ENCODE results near the gene MAGI2.
A peak's percentile ranks its signal among the peaks of the same experiment; 100 is the strongest.

The MAGI2 gene

GRCh38 chr7:78124216-78124615, 1329.3 kb downstream of the MAGI2 start:
- DNase-seq = no peak

- no peak for DNase-seq
Measured at GRCh38 chr7:78121888-78122287, 1331.6 kb downstream of the MAGI2 start.

GRCh38 chr7:78118470-78118869, 1335.0 kb downstream of the MAGI2 start:
- no peak for DNase-seq

GRCh38 chr7:78115876-78116275, 1337.6 kb downstream of the MAGI2 start:
- DNase-seq = no peak

GRCh38 chr7:78114993-78115392, 1338.5 kb downstream of the MAGI2 start:
- no peak for DNase-seq

- no peak for DNase-seq
Measured at GRCh38 chr7:78112488-78112887, 1341.0 kb downstream of the MAGI2 start.

GRCh38 chr7:78111386-78111785, 1342.1 kb downstream of the MAGI2 start:
- no peak for DNase-seq

- peak; percentile 37 for DNase-seq
Measured at GRCh38 chr7:78103475-78103874, 1350.0 kb downstream of the MAGI2 start.

- DNase-seq = peak; percentile 47
Measured at GRCh38 chr7:78101076-78101475, 1352.4 kb downstream of the MAGI2 start.

GRCh38 chr7:78099715-78100394, 1353.6 kb downstream of the MAGI2 start:
- DNase-seq = peak; percentile 95

- DNase-seq = peak; percentile 94
Measured at GRCh38 chr7:78095549-78095948, 1357.9 kb downstream of the MAGI2 start.

- no peak for DNase-seq
Measured at GRCh38 chr7:78092331-78092730, 1361.1 kb downstream of the MAGI2 start.

- DNase-seq = no peak
Measured at GRCh38 chr7:78090616-78091015, 1362.9 kb downstream of the MAGI2 start.

- DNase-seq = peak; percentile 70
Measured at GRCh38 chr7:78083476-78084120, 1369.9 kb downstream of the MAGI2 start.

- DNase-seq = no peak
Measured at GRCh38 chr7:78082556-78082955, 1370.9 kb downstream of the MAGI2 start.

- no peak for DNase-seq
Measured at GRCh38 chr7:78081888-78082287, 1371.6 kb downstream of the MAGI2 start.

GRCh38 chr7:78081344-78081743, 1372.1 kb downstream of the MAGI2 start:
- DNase-seq = no peak

GRCh38 chr7:78080811-78081210, 1372.7 kb downstream of the MAGI2 start:
- peak; percentile 48 for DNase-seq

- no peak for DNase-seq
Measured at GRCh38 chr7:78080241-78080640, 1373.2 kb downstream of the MAGI2 start.

GRCh38 chr7:78074713-78075112, 1378.8 kb downstream of the MAGI2 start:
- no peak for DNase-seq

GRCh38 chr7:78073609-78074382, 1379.7 kb downstream of the MAGI2 start:
- DNase-seq = no peak

GRCh38 chr7:78072201-78072590, 1381.3 kb downstream of the MAGI2 start:
- no peak for DNase-seq

GRCh38 chr7:78071491-78072200, 1381.8 kb downstream of the MAGI2 start:
- DNase-seq = no peak

Measured in fibroblast of skin of back (primary cell).